GM19025 (cell line): ENCODE results near the gene DNMT3L.
"Not testable (repeated sequence)": the region's sequence is repeated elsewhere in the genome, so short reads cannot be mapped to it uniquely, and the experiment has no call there.

Source experiments
- ATAC-seq: cut with Tn5 transposase; IDR thresholded peaks from one replicate; pipeline ENCODE4 v1.9.1; 2021; ENCODE audit warnings: mild to moderate bottlenecking, low read depth, moderate library complexity; ENCODE audit not compliant: unreplicated experiment

The DNMT3L gene

GRCh38 chr21:44202590-44203299 is 59.0 kb downstream of the DNMT3L start:
- not testable (repeated sequence) for ATAC-seq

DNA sequence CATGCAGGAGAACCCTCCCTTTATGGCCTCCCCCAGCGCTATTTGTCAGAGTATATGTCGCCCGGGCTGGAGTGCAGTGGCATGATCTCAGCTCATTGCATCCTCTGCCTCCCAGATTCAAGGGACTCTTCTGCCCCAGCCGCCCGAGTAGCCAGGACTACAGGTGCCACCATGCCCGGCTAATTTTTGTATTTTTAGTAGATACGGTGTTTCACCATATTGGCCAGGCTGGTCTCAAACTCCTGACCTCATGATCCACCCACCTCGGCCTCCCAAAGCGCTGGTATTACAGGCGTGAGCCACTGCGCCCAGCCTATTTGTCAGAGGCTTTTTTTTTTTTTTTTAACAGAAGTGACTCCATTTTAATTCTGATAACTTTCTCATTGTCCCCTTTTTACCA is 61.7 kb downstream of the DNMT3L start:
- ATAC-seq: not testable (repeated sequence)

GRCh38 chr21:44199448-44199847 is 62.2 kb downstream of the DNMT3L start:
- no peak for ATAC-seq

GRCh38 chr21:44197156-44197516 is 64.6 kb downstream of the DNMT3L start:
- ATAC-seq: not testable (repeated sequence)
